ENCODE data around the gene RPS10.

RPS10 gene

GRCh38 chr6:34393191-34393965, 32.5 kb downstream of the RPS10 start:
- no peaks in the 10 kb centered on the region for H3K36me3 ChIP-seq (ENCODE audit: insufficient read depth, insufficient read length, low read length)
- DNase-seq (ENCODE audit: low read depth, low spot score) = no peak
- TF ChIP-seq ZNF274 (IDR thresholded peaks at IDR 0.05; ENCODE audit: low read depth, low read length) (no peak), YY1 (IDR thresholded peaks at IDR 0.05; ENCODE audit: insufficient read depth, insufficient read length) (no peak), SUZ12 (IDR thresholded peaks at IDR 0.05; ENCODE audit: extremely low read depth, insufficient read depth, insufficient read length) (no peak)
- no peaks in the 10 kb centered on the region for H3K27me3 ChIP-seq (ENCODE audit: insufficient read depth, insufficient read length)
- peak overlapping the region; percentile 70 for H3K9ac ChIP-seq (ENCODE audit: insufficient read length, low read depth)
- H3K4me3 ChIP-seq (ENCODE audit: insufficient read length, low read depth) = peak overlapping the region; percentile 53
- H3K4me1 ChIP-seq (ENCODE audit: insufficient read depth, insufficient read length) = no peaks in the 10 kb centered on the region
- H3K9me3 ChIP-seq (ENCODE audit: insufficient read depth, low read length) = peaks cover 9% of the 10 kb centered on the region

GRCh38 chr6:34392497-34393190, 33.2 kb downstream of the RPS10 start, which contains the start of gene NUDT3:
NUDT3 (minus strand) TSS chr6:34392669; CDS start chr6:34392362, 307 bp downstream.
- Histone ChIP-seq H3K4me1 (ENCODE audit: insufficient read depth, insufficient read length) (no peaks in the 10 kb centered on the region), H3K27me3 (ENCODE audit: insufficient read depth, insufficient read length) (no peaks in the 10 kb centered on the region)
- TF ChIP-seq YY1 (IDR thresholded peaks at IDR 0.05; ENCODE audit: insufficient read depth, insufficient read length) (peak; percentile 71), ZNF274 (IDR thresholded peaks at IDR 0.05; ENCODE audit: low read depth, low read length) (no peak)

GRCh38 chr6:34391786-34392496, 33.9 kb downstream of the RPS10 start:
- H3K4me3 ChIP-seq (ENCODE audit: insufficient read length, low read depth) = peak overlapping the region; percentile 72
- H3K9ac ChIP-seq (ENCODE audit: insufficient read length, low read depth) = peak overlapping the region; percentile 96
- peak; percentile 25 for DNase-seq (ENCODE audit: low read depth, low spot score)
- TF ChIP-seq SUZ12 (IDR thresholded peaks at IDR 0.05; ENCODE audit: extremely low read depth, insufficient read depth, insufficient read length) (no peak), YY1 (IDR thresholded peaks at IDR 0.05; ENCODE audit: insufficient read depth, insufficient read length) (no peak), ZNF274 (IDR thresholded peaks at IDR 0.05; ENCODE audit: low read depth, low read length) (no peak)
- no peaks in the 10 kb centered on the region for H3K27me3 ChIP-seq (ENCODE audit: insufficient read depth, insufficient read length)
- H3K9me3 ChIP-seq (ENCODE audit: insufficient read depth, low read length) = peaks cover 9% of the 10 kb centered on the region
- H3K36me3 ChIP-seq (ENCODE audit: insufficient read depth, insufficient read length, low read length) = no peaks in the 10 kb centered on the region
- H3K4me1 ChIP-seq (ENCODE audit: insufficient read depth, insufficient read length) = no peaks in the 10 kb centered on the region

More at GRCh38 chr6:34392497-34393190, 33.2 kb downstream of the RPS10 start, which contains the start of gene NUDT3:
- peak; percentile 72 for DNase-seq (ENCODE audit: low read depth, low spot score)
- peak within 1 kb of the TSS; percentile 72 for H3K4me3 ChIP-seq (ENCODE audit: insufficient read length, low read depth)
- H3K9me3 ChIP-seq (ENCODE audit: insufficient read depth, low read length) = peaks cover 9% of the 10 kb centered on the region
- no peaks in the 10 kb centered on the region for H3K36me3 ChIP-seq (ENCODE audit: insufficient read depth, insufficient read length, low read length)
- peak within 1 kb of the TSS; percentile 96 for H3K9ac ChIP-seq (ENCODE audit: insufficient read length, low read depth)

GRCh38 chr6:34391473-34391785, 34.4 kb downstream of the RPS10 start:
- peak overlapping the region; percentile 72 for H3K4me3 ChIP-seq (ENCODE audit: insufficient read length, low read depth)
- H3K9ac ChIP-seq (ENCODE audit: insufficient read length, low read depth) = peak overlapping the region; percentile 96
- H3K4me1 ChIP-seq (ENCODE audit: insufficient read depth, insufficient read length) = peaks cover 3% of the 10 kb centered on the region
- no peaks in the 10 kb centered on the region for H3K36me3 ChIP-seq (ENCODE audit: insufficient read depth, insufficient read length, low read length)
- H3K27me3 ChIP-seq (ENCODE audit: insufficient read depth, insufficient read length) = no peaks in the 10 kb centered on the region
- TF ChIP-seq YY1 (IDR thresholded peaks at IDR 0.05; ENCODE audit: insufficient read depth, insufficient read length) (no peak), ZNF274 (IDR thresholded peaks at IDR 0.05; ENCODE audit: low read depth, low read length) (no peak), SUZ12 (IDR thresholded peaks at IDR 0.05; ENCODE audit: extremely low read depth, insufficient read depth, insufficient read length) (no peak)
- DNase-seq (ENCODE audit: low read depth, low spot score) = no peak
- peaks cover 5% of the 10 kb centered on the region for H3K9me3 ChIP-seq (ENCODE audit: insufficient read depth, low read length)

- Histone ChIP-seq H3K27me3 (ENCODE audit: insufficient read depth, insufficient read length) (no peaks in the 10 kb centered on the region), H3K36me3 (ENCODE audit: insufficient read depth, insufficient read length, low read length) (no peaks in the 10 kb centered on the region), H3K4me1 (ENCODE audit: insufficient read depth, insufficient read length) (peaks cover 3% of the 10 kb centered on the region), H3K9me3 (ENCODE audit: insufficient read depth, low read length) (no peaks in the 10 kb centered on the region; the same call in 1 of the 2 replicates), H3K9ac (ENCODE audit: insufficient read length, low read depth) (peak overlapping the region; percentile 54), H3K4me3 (ENCODE audit: insufficient read length, low read depth) (peak overlapping the region; percentile 72)
- TF ChIP-seq ZNF274 (IDR thresholded peaks at IDR 0.05; ENCODE audit: low read depth, low read length) (no peak), YY1 (IDR thresholded peaks at IDR 0.05; ENCODE audit: insufficient read depth, insufficient read length) (no peak)
- DNase-seq (ENCODE audit: low read depth, low spot score) = no peak
Observed at GRCh38 chr6:34390531-34391472, 35.1 kb downstream of the RPS10 start.

- H3K4me1 ChIP-seq (ENCODE audit: insufficient read depth, insufficient read length) = peaks cover 3% of the 10 kb centered on the region
- no peak overlapping the region for H3K9ac ChIP-seq (ENCODE audit: insufficient read length, low read depth)
- TF ChIP-seq YY1 (IDR thresholded peaks at IDR 0.05; ENCODE audit: insufficient read depth, insufficient read length) (no peak), SUZ12 (IDR thresholded peaks at IDR 0.05; ENCODE audit: extremely low read depth, insufficient read depth, insufficient read length) (no peak), ZNF274 (IDR thresholded peaks at IDR 0.05; ENCODE audit: low read depth, low read length) (no peak)
- H3K36me3 ChIP-seq (ENCODE audit: insufficient read depth, insufficient read length, low read length) = no peaks in the 10 kb centered on the region
- H3K4me3 ChIP-seq (ENCODE audit: insufficient read length, low read depth) = no peak overlapping the region
- no peak for DNase-seq (ENCODE audit: low read depth, low spot score)
- no peaks in the 10 kb centered on the region for H3K27me3 ChIP-seq (ENCODE audit: insufficient read depth, insufficient read length)
- no peaks in the 10 kb centered on the region for H3K9me3 ChIP-seq (ENCODE audit: insufficient read depth, low read length)
Observed at GRCh38 chr6:34389034-34389433, 36.8 kb downstream of the RPS10 start.
